Osteoblast (primary cell): Measurements from ENCODE around the gene HRH2. TPM values are rescaled to one million over a fixed set of nuclear protein-coding genes. Genes with fewer than 3 reads are reported as not detected.

Experiments used
- DNase-seq: peaks from one replicate; pipeline ENCODE4 v3.0.0; 2011; ENCODE audit warnings: low spot score, mixed read lengths; ENCODE audit not compliant: insufficient read length; ENCODE audit errors: missing footprints
- H2AFZ ChIP-seq: 2 replicates; pipeline ENCODE4 v1.6.0; 2011; ENCODE audit warnings: mild to moderate bottlenecking, low read length
- H3K27ac ChIP-seq: 2 replicates; pipeline ENCODE4 v1.5.1; 2011; ENCODE audit warnings: mild to moderate bottlenecking, low read depth, low read length, moderate library complexity
- H3K27me3 ChIP-seq: 2 replicates; pipeline ENCODE4 v1.6.0; 2012; ENCODE audit warnings: mild to moderate bottlenecking, control low read depth, inconsistent platforms, low read length, moderate library complexity; ENCODE audit not compliant: insufficient read depth
- H3K36me3 ChIP-seq: 2 replicates; pipeline ENCODE4 v1.5.1; 2011; ENCODE audit warnings: mild to moderate bottlenecking, low read length, control low read depth, moderate library complexity; ENCODE audit not compliant: insufficient read depth
- H3K4me1 ChIP-seq: 2 replicates; pipeline ENCODE4 v1.5.1; 2011; ENCODE audit warnings: mild to moderate bottlenecking, low read length, control low read depth, moderate library complexity; ENCODE audit not compliant: insufficient read depth
- H3K4me2 ChIP-seq: 2 replicates; pipeline ENCODE4 v1.6.0; 2011; ENCODE audit warnings: mild to moderate bottlenecking, low read length; ENCODE audit not compliant: insufficient read depth
- H3K4me3 ChIP-seq: fragments of 200-600 bp; sonication (generic); 3 replicates; pipeline ENCODE4 v1.5.1; 2012; ENCODE audit warnings: mild to moderate bottlenecking, low read length, inconsistent platforms; ENCODE audit not compliant: insufficient read depth
- H3K79me2 ChIP-seq: 2 replicates; pipeline ENCODE4 v1.6.0; 2012; ENCODE audit warnings: mild to moderate bottlenecking, low read length, control low read depth, inconsistent platforms; ENCODE audit not compliant: insufficient read depth
- H3K9me3 ChIP-seq: 2 replicates; pipeline ENCODE4 v1.5.1; 2011; ENCODE audit warnings: low read depth, low read length, control low read depth
- H4K20me1 ChIP-seq: 2 replicates; pipeline ENCODE4 v1.6.0; 2012; ENCODE audit warnings: mild to moderate bottlenecking, low read length, control low read depth; ENCODE audit not compliant: insufficient read depth
- CTCF ChIP-seq: IDR thresholded peaks from 2 replicates; pipeline ENCODE4 v1.5.1; 2011; ENCODE audit warnings: mild to moderate bottlenecking, low read depth, low read length, moderate library complexity; ENCODE audit errors: extremely low read depth
- total RNA-seq: library from RNA; depleted of rRNA; stranded (reverse); fragments of >200 nt; gene quantifications from 2 replicates; pipeline ENCODE4 v1.2.3, GENCODE V29; 2012

Gene HRH2
- total RNA-seq, 1 donor: 0.36 TPM

DNA sequence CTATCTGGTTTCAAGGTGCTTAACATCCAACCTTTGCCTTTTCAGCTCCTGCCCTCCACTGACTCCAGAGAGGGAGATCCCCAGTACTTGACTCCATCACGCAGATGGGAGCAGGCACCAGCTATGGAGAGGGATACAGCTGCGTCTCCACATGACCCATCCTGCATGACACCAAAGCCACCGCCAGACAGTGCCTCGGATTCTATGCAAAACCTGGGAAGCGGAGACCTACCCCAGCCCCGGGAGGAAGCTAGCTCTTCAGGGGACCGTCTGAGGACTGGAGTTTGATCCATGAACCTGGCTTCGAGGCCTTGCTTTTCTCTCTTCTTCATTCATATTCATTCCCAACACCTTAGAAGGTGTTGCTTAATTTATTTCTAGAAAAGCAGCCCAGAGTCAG lies 24.8 kb downstream of the HRH2 start:
- Histone ChIP-seq H3K9me3 (no peaks in the 10 kb centered on the region), H3K36me3 (no peaks in the 10 kb centered on the region), H3K4me3 (no peak overlapping the region), H3K79me2 (no peaks in the 10 kb centered on the region), H2AFZ (no peak overlapping the region), H3K4me1 (no peaks in the 10 kb centered on the region), H3K27ac (no peak overlapping the region), H3K27me3 (no peaks in the 10 kb centered on the region), H3K4me2 (no peak overlapping the region), H4K20me1 (no peaks in the 10 kb centered on the region)
- TF ChIP-seq CTCF: no peak
- DNase-seq: no peak

DNA sequence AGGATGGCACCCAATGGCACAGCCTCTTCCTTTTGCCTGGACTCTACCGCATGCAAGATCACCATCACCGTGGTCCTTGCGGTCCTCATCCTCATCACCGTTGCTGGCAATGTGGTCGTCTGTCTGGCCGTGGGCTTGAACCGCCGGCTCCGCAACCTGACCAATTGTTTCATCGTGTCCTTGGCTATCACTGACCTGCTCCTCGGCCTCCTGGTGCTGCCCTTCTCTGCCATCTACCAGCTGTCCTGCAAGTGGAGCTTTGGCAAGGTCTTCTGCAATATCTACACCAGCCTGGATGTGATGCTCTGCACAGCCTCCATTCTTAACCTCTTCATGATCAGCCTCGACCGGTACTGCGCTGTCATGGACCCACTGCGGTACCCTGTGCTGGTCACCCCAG lies 25.4 kb downstream of the HRH2 start:
- Histone ChIP-seq H3K4me1 (no peaks in the 10 kb centered on the region), H4K20me1 (no peaks in the 10 kb centered on the region), H3K27ac (no peak overlapping the region), H3K4me2 (no peak overlapping the region), H3K9me3 (no peaks in the 10 kb centered on the region), H3K36me3 (no peaks in the 10 kb centered on the region), H3K4me3 (no peak overlapping the region), H3K79me2 (no peaks in the 10 kb centered on the region), H3K27me3 (no peaks in the 10 kb centered on the region), H2AFZ (no peak overlapping the region)
- DNase-seq: no peak
- TF ChIP-seq CTCF: no peak

- Histone ChIP-seq H3K4me2 (no peak overlapping the region), H3K27me3 (no peaks in the 10 kb centered on the region), H3K4me3 (no peak overlapping the region), H3K27ac (no peak overlapping the region), H3K79me2 (no peaks in the 10 kb centered on the region), H3K9me3 (no peaks in the 10 kb centered on the region), H2AFZ (no peak overlapping the region), H3K4me1 (no peaks in the 10 kb centered on the region), H3K36me3 (no peaks in the 10 kb centered on the region), H4K20me1 (no peaks in the 10 kb centered on the region)
- DNase-seq: peak; percentile 32
- no peak for TF ChIP-seq CTCF
Observed at GRCh38 chr5:175683921-175684320, 26.1 kb downstream of the HRH2 start.

DNA sequence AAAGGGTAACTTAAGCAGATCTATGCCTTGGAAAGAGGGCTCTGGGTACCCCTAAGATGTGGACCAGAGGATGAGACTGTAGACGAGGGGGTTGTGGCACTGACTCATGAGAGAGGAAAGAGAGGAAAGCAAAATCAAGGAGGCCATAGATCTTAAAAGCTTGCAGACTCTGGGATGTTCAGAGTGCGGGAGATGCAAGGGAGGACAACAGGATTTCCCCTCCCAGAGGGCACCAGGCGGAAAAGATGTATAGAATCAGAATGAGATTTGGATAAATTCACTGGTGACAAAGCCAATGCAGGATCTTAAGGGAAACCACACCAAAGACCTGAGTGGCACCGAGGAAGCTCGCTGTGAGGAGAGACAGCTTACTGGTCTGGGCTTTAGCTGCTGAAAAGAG lies 27.1 kb downstream of the HRH2 start:
- H4K20me1 ChIP-seq: no peaks in the 10 kb centered on the region
- H3K27me3 ChIP-seq: no peaks in the 10 kb centered on the region
- no peak for TF ChIP-seq CTCF
- H3K9me3 ChIP-seq: no peaks in the 10 kb centered on the region
- no peak overlapping the region for H3K27ac ChIP-seq
- H3K79me2 ChIP-seq: no peaks in the 10 kb centered on the region
- H3K4me3 ChIP-seq: no peak overlapping the region
- no peak overlapping the region for H2AFZ ChIP-seq
- H3K4me2 ChIP-seq: no peak overlapping the region
- no peaks in the 10 kb centered on the region for H3K36me3 ChIP-seq
- H3K4me1 ChIP-seq: no peaks in the 10 kb centered on the region
- DNase-seq: peak; percentile 51
